Left renal pelvis (tissue), 4 donors: Measurements from ENCODE around the gene CTNNA2. TPM values are rescaled to one million over a fixed set of nuclear protein-coding genes. Genes with fewer than 3 reads are reported as not detected.
"Not testable (repeated sequence)": the region's sequence is repeated elsewhere in the genome, so short reads cannot be mapped to it uniquely, and the experiment has no call there.

ENCODE experiments used
- DNase-seq, 4 donors: peaks; one replicate each; pipeline ENCODE4 v3.0.0-alpha.2; 2013; ENCODE audit warnings: low read depth in 4 of 4, low spot score in 3 of 4
- polyA plus RNA-seq, 4 donors: library from polyadenylated mRNA; unstranded; fragments of 120-200 nt; gene quantifications; one replicate each; pipeline ENCODE4 v1.2.1, GENCODE V29; 2013; ENCODE audit not compliant: insufficient read length in 4 of 4

The CTNNA2 gene
- polyA plus RNA-seq, 4 donors, result 3.4 to 23.1 (median 5.3) TPM

GRCh38 chr2:80168037-80168436, 655.2 kb downstream of the CTNNA2 start:
- DNase-seq, result no peak

GRCh38 chr2:80168801-80169200, 656.0 kb downstream of the CTNNA2 start:
- no peak for DNase-seq

- no peak for DNase-seq
Measured at GRCh38 chr2:80169811-80170594, 657.2 kb downstream of the CTNNA2 start.

- DNase-seq, result no peak
Measured at GRCh38 chr2:80185091-80185490, 672.2 kb downstream of the CTNNA2 start.

- no peak for DNase-seq
Measured at GRCh38 chr2:80186262-80186661, 673.4 kb downstream of the CTNNA2 start.

- DNase-seq, result no peak
Measured at GRCh38 chr2:80187156-80187555, 674.3 kb downstream of the CTNNA2 start.

GRCh38 chr2:80190166-80190565, 677.3 kb downstream of the CTNNA2 start:
- DNase-seq, result no peak

GRCh38 chr2:80193566-80193965, 680.7 kb downstream of the CTNNA2 start:
- DNase-seq, result no peak

GRCh38 chr2:80195034-80195433, 682.2 kb downstream of the CTNNA2 start:
- DNase-seq, result no peak

GRCh38 chr2:80198042-80198441, 685.2 kb downstream of the CTNNA2 start:
- DNase-seq, result no peak

- no peak for DNase-seq
Measured at GRCh38 chr2:80199504-80199903, 686.7 kb downstream of the CTNNA2 start.

GRCh38 chr2:80203929-80204328, 691.1 kb downstream of the CTNNA2 start:
- not testable (repeated sequence) for DNase-seq

GRCh38 chr2:80205498-80205897, 692.6 kb downstream of the CTNNA2 start:
- no peak for DNase-seq

- DNase-seq, result no peak
Measured at GRCh38 chr2:80209458-80209857, 696.6 kb downstream of the CTNNA2 start.

- DNase-seq, result no peak
Measured at GRCh38 chr2:80217446-80217845, 704.6 kb downstream of the CTNNA2 start.

- no peak for DNase-seq
Measured at GRCh38 chr2:80222644-80223043, 709.8 kb downstream of the CTNNA2 start.

- no peak for DNase-seq
Measured at GRCh38 chr2:80231421-80231820, 718.6 kb downstream of the CTNNA2 start.

GRCh38 chr2:80233333-80233732, 720.5 kb downstream of the CTNNA2 start:
- no peak for DNase-seq

- DNase-seq, result no peak
Measured at GRCh38 chr2:80238692-80239469, 726.0 kb downstream of the CTNNA2 start.

GRCh38 chr2:80242355-80242910, 729.6 kb downstream of the CTNNA2 start:
- DNase-seq, result no peak

GRCh38 chr2:80244905-80245584, 732.2 kb downstream of the CTNNA2 start:
- DNase-seq, result no peak
